Sigmoid colon (tissue), 3 donors: ENCODE measurements around the gene PTPRO.

Experiments
- POLR2A ChIP-seq, 2 donors: fragments of 450-650 bp; IDR thresholded peaks; one replicate each; pipeline ENCODE4 v1.6.1; 2016; ENCODE audit warnings: antibody characterized with exemption in 2 of 2, mild to moderate bottlenecking in 2 of 2, moderate library complexity in 2 of 2
- TF ChIP-seq, protein P1 (sequence below), 4 experiments: fragments of 450-650 bp in 3 of 4; fragments of 200-600 bp in 1 of 4; IDR thresholded peaks; one replicate each; pipeline ENCODE4 v1.5.1; 2016 to 2019; ENCODE audit warnings: antibody characterized with exemption in 4 of 4, mild to moderate bottlenecking in 3 of 4, moderate library complexity in 2 of 4

DNA sequence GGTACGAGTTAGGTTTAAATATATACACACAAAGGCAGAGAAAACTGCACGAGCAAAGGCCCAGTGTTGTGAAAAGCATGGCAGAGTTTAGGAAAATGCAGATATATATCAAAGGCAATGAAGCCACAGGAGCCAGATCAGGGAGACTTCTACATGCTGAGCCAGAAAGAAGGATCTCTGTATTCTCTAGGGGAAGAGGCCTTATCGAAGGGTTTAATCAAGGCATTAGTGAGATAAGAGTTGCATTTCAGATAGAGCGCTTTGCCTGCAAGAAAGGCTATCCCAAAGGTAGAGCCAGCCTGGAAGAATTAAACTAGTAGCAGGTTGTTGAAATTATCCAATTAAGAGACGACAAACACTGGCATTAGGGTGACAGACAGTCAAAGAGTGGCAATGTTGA, 7.6 kb downstream of the PTPRO start:
- TF ChIP-seq, protein P1, sequence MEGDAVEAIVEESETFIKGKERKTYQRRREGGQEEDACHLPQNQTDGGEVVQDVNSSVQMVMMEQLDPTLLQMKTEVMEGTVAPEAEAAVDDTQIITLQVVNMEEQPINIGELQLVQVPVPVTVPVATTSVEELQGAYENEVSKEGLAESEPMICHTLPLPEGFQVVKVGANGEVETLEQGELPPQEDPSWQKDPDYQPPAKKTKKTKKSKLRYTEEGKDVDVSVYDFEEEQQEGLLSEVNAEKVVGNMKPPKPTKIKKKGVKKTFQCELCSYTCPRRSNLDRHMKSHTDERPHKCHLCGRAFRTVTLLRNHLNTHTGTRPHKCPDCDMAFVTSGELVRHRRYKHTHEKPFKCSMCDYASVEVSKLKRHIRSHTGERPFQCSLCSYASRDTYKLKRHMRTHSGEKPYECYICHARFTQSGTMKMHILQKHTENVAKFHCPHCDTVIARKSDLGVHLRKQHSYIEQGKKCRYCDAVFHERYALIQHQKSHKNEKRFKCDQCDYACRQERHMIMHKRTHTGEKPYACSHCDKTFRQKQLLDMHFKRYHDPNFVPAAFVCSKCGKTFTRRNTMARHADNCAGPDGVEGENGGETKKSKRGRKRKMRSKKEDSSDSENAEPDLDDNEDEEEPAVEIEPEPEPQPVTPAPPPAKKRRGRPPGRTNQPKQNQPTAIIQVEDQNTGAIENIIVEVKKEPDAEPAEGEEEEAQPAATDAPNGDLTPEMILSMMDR (IDR thresholded peaks at IDR 0.05), result no peak
- TF ChIP-seq POLR2A (IDR thresholded peaks at IDR 0.05), result no peak
